Lung (tissue), 12 donors: Measurements from ENCODE around the gene TTYH2. TPM values are rescaled to one million over a fixed set of nuclear protein-coding genes. Genes with fewer than 3 reads are reported as not detected.
"Not testable (repeated sequence)": the region's sequence is repeated elsewhere in the genome, so short reads cannot be mapped to it uniquely, and the experiment has no call there.

Experiments used
- ATAC-seq: fragments of 200-7000 bp; cut with Tn5 transposase; one replicate; pipeline ENCODE4 v1.9.1; 2020; ENCODE audit warnings: moderate number of reproducible peaks; ENCODE audit not compliant: insufficient read depth, low FRiP score
- DNase-seq, 3 donors: peaks; one replicate each; pipeline ENCODE4 v3.0.0-alpha.2; 2013 to 2017
- H3K27ac ChIP-seq, 2 donors: one replicate each; pipeline ENCODE4 v1.5.1; 2013; ENCODE audit warnings: mild to moderate bottlenecking in 2 of 2, moderate library complexity in 2 of 2, control low read depth in 1 of 2, inconsistent platforms in 1 of 2, low read depth in 1 of 2, low read length in 1 of 2
- H3K27me3 ChIP-seq, 3 donors: one replicate each; pipeline ENCODE4 v1.5.1; 2013; ENCODE audit warnings: low read length in 2 of 3; ENCODE audit not compliant: control insufficient read depth in 3 of 3, insufficient read depth in 3 of 3
- H3K36me3 ChIP-seq, 4 donors: one replicate each; pipeline ENCODE4 v1.5.1; 2013; ENCODE audit warnings: low read length in 4 of 4, mild to moderate bottlenecking in 1 of 4, moderate library complexity in 1 of 4; ENCODE audit not compliant: control insufficient read depth in 4 of 4, insufficient read depth in 4 of 4
- H3K4me1 ChIP-seq, 5 donors: one replicate each; pipeline ENCODE4 v1.5.1; 2013; ENCODE audit warnings: low read length in 5 of 5, mild to moderate bottlenecking in 2 of 5, moderate library complexity in 1 of 5; ENCODE audit not compliant: control insufficient read depth in 5 of 5, insufficient read depth in 5 of 5
- H3K4me3 ChIP-seq: one replicate; pipeline ENCODE4 v1.5.1; 2013; ENCODE audit warnings: mild to moderate bottlenecking, control low read depth, moderate library complexity
- H3K9ac ChIP-seq, 2 donors: one replicate each; pipeline ENCODE4 v1.5.1; 2013; ENCODE audit warnings: low read length in 2 of 2, control low read depth in 1 of 2; ENCODE audit not compliant: insufficient read depth in 1 of 2
- H3K9me3 ChIP-seq, 4 donors: one replicate each; pipeline ENCODE4 v1.5.1; 2013; ENCODE audit warnings: low read length in 3 of 4, mild to moderate bottlenecking in 1 of 4, moderate library complexity in 1 of 4; ENCODE audit not compliant: control insufficient read depth in 4 of 4, insufficient read depth in 3 of 4
- CTCF ChIP-seq: IDR thresholded peaks from 2 replicates; pipeline ENCODE4 v1.5.1; 2012; ENCODE audit warnings: mild to moderate bottlenecking; ENCODE audit errors: control extremely low read depth, extremely low read depth
- WGBS, 2 donors: extraction: QIAGEN DNeasy Blood & Tissue Kit; methylation state at CpG; one replicate each; pipeline ENCODE4 v1.1.7; 2013; 5-methylcytosine and 5-hydroxymethylcytosine counted together
- polyA plus RNA-seq, 2 donors: library from polyadenylated mRNA; stranded (reverse); fragments of 200-250 nt; gene quantifications; one replicate each; pipeline ENCODE4 v1.2.1, GENCODE V29; 2013
- total RNA-seq, 2 donors: library from RNA; depleted of rRNA in 1 of 2; stranded (reverse); fragments of >200 nt in 1 of 2; gene quantifications; one replicate each; pipeline ENCODE4 v1.2.1, GENCODE V29; 2014 to 2021
- donor health status: control.
- donor health status: control.
- donor health status: Bipolar disorder and iron deficiency.
- donor health status: healthy.
- donor health status: DM: yes; HTN: yes; CAD: no.

TTYH2 gene
- total and polyA plus RNA-seq, 4 donors = 2.3 to 10.6 (median 5.4) TPM

- Histone ChIP-seq H3K36me3 (no peaks in the 10 kb centered on the region), H3K27ac (no peak overlapping the region), H3K9me3 (no peaks in the 10 kb centered on the region), H3K9ac (no peak overlapping the region), H3K27me3 (no peaks in the 10 kb centered on the region), H3K4me1 (peaks cover 0 to 1% (median 0%) of the 10 kb centered on the region in 5 donors), H3K4me3 (no peak overlapping the region)
- no peak for ATAC-seq
- no peak for DNase-seq
- WGBS, 2 donors = 94% methylated on average over 20 of the region's 20 CpGs
- TF ChIP-seq CTCF = no peak
Measured at GRCh38 chr17:74281799-74282198, 68.4 kb downstream of the TTYH2 start.

- H3K4me1 ChIP-seq, H3K36me3 ChIP-seq, H3K9ac ChIP-seq, H3K27ac ChIP-seq, H3K27me3 ChIP-seq, DNase-seq, H3K4me3 ChIP-seq, ATAC-seq, H3K9me3 ChIP-seq: not testable (repeated sequence)
- WGBS, 2 donors = 84 to 87% methylated on average over 4 of the region's 4 CpGs
Measured at GRCh38 chr17:74282274-74282586, 68.9 kb downstream of the TTYH2 start.

- Histone ChIP-seq H3K9ac (no peak overlapping the region), H3K4me1 (no peaks in the 10 kb centered on the region), H3K9me3 (no peaks in the 10 kb centered on the region), H3K27me3 (no peaks in the 10 kb centered on the region), H3K4me3 (no peak overlapping the region), H3K27ac (no peak overlapping the region), H3K36me3 (no peaks in the 10 kb centered on the region)
- no peak for TF ChIP-seq CTCF
- DNase-seq (no peak), ATAC-seq (no peak)
- WGBS, 2 donors = 36 to 46% methylated on average over 9 of the region's 9 CpGs
Measured at GRCh38 chr17:74282587-74283370, 69.4 kb downstream of the TTYH2 start.

- no peaks in the 10 kb centered on the region for H3K4me1 ChIP-seq
- DNase-seq (no peak), ATAC-seq (no peak)
- no peak for TF ChIP-seq CTCF
- H3K27me3 ChIP-seq = no peaks in the 10 kb centered on the region
- H3K27ac ChIP-seq = no peak overlapping the region
- no peaks in the 10 kb centered on the region for H3K36me3 ChIP-seq
- H3K9me3 ChIP-seq = no peaks in the 10 kb centered on the region
- H3K9ac ChIP-seq = no peak overlapping the region
- H3K4me3 ChIP-seq = no peak overlapping the region
- 72 to 82% methylated on average over 4 of the region's 4 CpGs for WGBS, 2 donors
Measured at GRCh38 chr17:74283371-74283673, 70.0 kb downstream of the TTYH2 start.
